ENCODE measurements around the gene MAN2A2. TPM values are rescaled to one million over a fixed set of nuclear protein-coding genes. Genes with fewer than 3 reads are reported as not detected.

Gene MAN2A2
- total and polyA plus RNA-seq, 2 of the 8 experiments (the other 6 are each of a cell fraction or from before 2014, with no cell fraction given) = 23.1 to 29.7 TPM

DNA sequence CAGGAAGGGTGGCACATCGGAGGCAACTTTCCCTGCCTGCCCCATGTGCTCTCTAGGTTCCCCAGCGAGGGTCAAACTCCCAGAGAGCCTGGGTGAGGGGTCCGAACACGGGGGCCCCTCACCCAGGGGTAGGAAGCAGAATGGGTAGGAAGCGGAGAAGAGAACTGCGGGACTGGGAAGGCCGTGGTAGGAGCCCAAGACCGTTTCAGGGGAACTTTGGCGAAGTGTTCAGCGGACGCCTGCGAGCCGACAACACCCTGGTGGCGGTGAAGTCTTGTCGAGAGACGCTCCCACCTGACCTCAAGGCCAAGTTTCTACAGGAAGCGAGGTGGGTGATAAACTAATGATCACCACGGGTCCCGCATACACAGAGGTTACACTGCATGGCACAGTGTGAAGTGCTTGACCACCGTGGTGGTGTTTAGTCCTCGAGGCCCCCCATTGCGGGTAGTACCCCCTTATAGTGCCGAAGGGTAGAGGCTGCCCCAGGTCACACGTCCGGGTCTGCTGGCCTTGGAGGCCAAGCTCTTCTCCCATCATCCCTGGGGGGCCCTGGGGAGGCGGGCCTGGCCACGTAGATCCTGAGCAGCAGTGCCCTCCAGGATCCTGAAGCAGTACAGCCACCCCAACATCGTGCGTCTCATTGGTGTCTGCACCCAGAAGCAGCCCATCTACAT lies 10.5 kb upstream of the MAN2A2 start:
- no peak overlapping the region for H3K4me3 ChIP-seq (ENCODE audit: extremely low read depth in 1 of 4, insufficient read depth in 2 of 4, low read depth in 3 of 4, low read length in 4 of 4)
- DNase-seq (ENCODE audit: low read depth in 1 of 2, low spot score in 2 of 2) (no peak), FAIRE-seq (no peak)
- no peak overlapping the region for H3K14ac ChIP-seq (ENCODE audit: insufficient read length)
- no peak overlapping the region for H3K56ac ChIP-seq (replicated peaks; ENCODE audit: insufficient read length, low read depth, low read length)
- ChIA-PET POLR2A (ENCODE audit: partially characterized antibody) (no interaction called here), CTCF (ENCODE audit: partially characterized antibody) (interaction anchor here (0.6 to 6.0 kb wide), 7 partner anchors 11 to 124 kb away, joined by 3 to 42 read pairs (median 4); partner anchors contain the start of genes HDDC3, MAN2A2 and UNC45A)
- no peak overlapping the region for H3K18ac ChIP-seq (ENCODE audit: extremely low read depth, low read length)
- H3K23me2 ChIP-seq (ENCODE audit: low read depth, low read length) = no peaks in the 10 kb centered on the region
- H3K27ac ChIP-seq (ENCODE audit: low read depth, low read length) = no peak overlapping the region
- no peaks in the 10 kb centered on the region for H3K79me1 ChIP-seq (ENCODE audit: low read depth, low read length)
- no peak overlapping the region; the same call in 1 of the 2 replicates for H2BK12ac ChIP-seq (ENCODE audit: low read depth, low read length)
- WGBS, 2 experiments (ENCODE audit: extremely low coverage in 1 of 2, insufficient coverage in 1 of 2, insufficient read length in 1 of 2, insufficient replicate concordance in 2 of 2, low coverage in 1 of 2, low lambda C conversion rate in 2 of 2, missing lambda C conversion rate in 1 of 2) = 96% methylated on average over 27 of the region's 29 CpGs; no CpG with 5 or more reads in 1 of the 2 experiments
- H3K4ac ChIP-seq (replicated peaks; ENCODE audit: insufficient read length, low read depth, low read length) = no peak overlapping the region
- no peak overlapping the region for H2BK20ac ChIP-seq (ENCODE audit: low read length)
- no peak overlapping the region for H2BK120ac ChIP-seq (replicated peaks; ENCODE audit: low read depth, low read length)
- no peak overlapping the region for H2BK5ac ChIP-seq (ENCODE audit: low read depth, low read length)
- H3K36me3 ChIP-seq (ENCODE audit: control insufficient read depth in 2 of 4, insufficient read depth in 4 of 4, low read length in 3 of 4) = peaks cover 0 to 2% (median 0%) of the 10 kb centered on the region in 4 experiments; a peak in 2 of 8 replicates
- no peak overlapping the region for H2AK5ac ChIP-seq (ENCODE audit: low read depth, low read length)
- no peak overlapping the region for H4K91ac ChIP-seq (replicated peaks; ENCODE audit: insufficient read length, low read length)
- peaks cover 0 to 3% of the 10 kb centered on the region in 2 experiments for H4K20me1 ChIP-seq (replicated peaks in 1 of 2; ENCODE audit: control insufficient read depth in 1 of 2, insufficient read depth in 2 of 2, low read length in 2 of 2)
- no peak overlapping the region for H3K23ac ChIP-seq (ENCODE audit: insufficient read length)
- no peaks in the 10 kb centered on the region for H3K79me2 ChIP-seq (ENCODE audit: control insufficient read depth in 1 of 2, insufficient read depth in 2 of 2, low read length in 2 of 2)
- H3K4me1 ChIP-seq (replicated peaks in 1 of 4; ENCODE audit: control insufficient read depth in 3 of 4, insufficient read depth in 4 of 4, low read length in 3 of 4) = peaks cover 0 to 2% (median 0%) of the 10 kb centered on the region in 4 experiments; a peak in 1 of 7 replicates
- no peaks in the 10 kb centered on the region for H3K9me3 ChIP-seq (ENCODE audit: insufficient read depth in 2 of 2, low read depth in 1 of 2, low read length in 1 of 2)
- H4K8ac ChIP-seq (ENCODE audit: extremely low read depth, insufficient read depth, low read length) = peak overlapping the region; percentile 51; the same call in 1 of the 2 replicates
- no peak overlapping the region for H3K9ac ChIP-seq (replicated peaks in 1 of 4; ENCODE audit: extremely low read depth in 1 of 4, low read depth in 3 of 4, low read length in 3 of 4)
- H4K5ac ChIP-seq (ENCODE audit: insufficient read length, low read depth, low read length) = no peak overlapping the region
- no peak overlapping the region for H2AFZ ChIP-seq (ENCODE audit: low read length)
- H3K27me3 ChIP-seq (replicated peaks in 1 of 4; ENCODE audit: control insufficient read depth in 3 of 4, extremely low read depth in 1 of 4, insufficient read depth in 3 of 4, low read length in 3 of 4) = no peaks in the 10 kb centered on the region
- no peak for TF ChIP-seq CBX5 (IDR thresholded peaks at IDR 0.05; ENCODE audit: low read depth, low read length)
- no peak for TF ChIP-seq RBBP5 (IDR thresholded peaks at IDR 0.05; ENCODE audit: borderline replicate concordance, low read depth, low read length)
- no peak overlapping the region for H3K4me2 ChIP-seq (ENCODE audit: insufficient read depth in 1 of 2, low read depth in 2 of 2, low read length in 2 of 2)
- no peak overlapping the region for H2BK15ac ChIP-seq (ENCODE audit: low read length)
